Measurements from ENCODE around the gene MAL. TPM values are rescaled to one million over a fixed set of nuclear protein-coding genes. Genes with fewer than 3 reads are reported as not detected.

The MAL gene
- total and polyA plus RNA-seq, 2 of the 13 experiments (the other 11 are each of a cell fraction or from before 2014, with no cell fraction given): not detected

DNA sequence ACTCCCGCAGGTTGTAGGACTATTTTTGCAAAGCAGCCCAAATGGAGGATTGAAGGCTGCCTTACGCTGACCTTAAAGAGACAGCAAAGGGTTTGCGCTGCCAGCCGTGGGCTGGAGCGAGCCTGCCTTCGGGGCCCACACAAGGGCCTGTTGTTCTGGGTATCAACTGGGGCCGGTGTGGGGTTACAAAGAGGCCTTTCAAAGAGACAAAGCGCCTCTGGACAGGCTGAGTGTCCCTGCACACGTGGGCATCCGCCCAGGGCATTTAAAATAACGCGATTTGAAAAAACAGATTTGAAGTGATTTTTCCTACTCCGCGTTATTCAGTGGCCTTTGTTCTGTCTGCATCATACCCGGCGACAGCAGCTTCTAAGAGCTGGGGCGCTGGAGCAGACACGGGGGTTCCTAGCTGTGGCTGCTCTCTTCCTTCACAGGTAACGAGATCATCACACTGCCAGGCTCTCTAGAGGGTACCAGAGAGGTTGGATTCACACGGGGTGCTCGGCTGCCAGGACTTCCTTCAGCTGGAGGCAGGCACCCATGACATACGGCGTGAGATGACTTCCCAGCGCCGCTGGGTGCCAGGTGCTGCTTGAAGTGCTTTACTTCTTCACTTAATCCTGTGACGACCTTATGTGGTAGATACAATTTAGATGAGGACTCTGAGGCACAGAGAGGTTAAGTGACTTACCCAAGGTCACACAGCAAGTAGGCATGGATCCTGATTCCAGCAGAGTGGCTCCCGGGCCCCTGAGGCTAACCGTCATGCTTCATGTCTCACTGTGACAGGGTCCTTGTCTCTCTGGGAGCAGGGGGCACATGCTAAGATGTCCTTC lies 32.2 kb downstream of the MAL start (continued):
- TF ChIP-seq, protein P1, sequence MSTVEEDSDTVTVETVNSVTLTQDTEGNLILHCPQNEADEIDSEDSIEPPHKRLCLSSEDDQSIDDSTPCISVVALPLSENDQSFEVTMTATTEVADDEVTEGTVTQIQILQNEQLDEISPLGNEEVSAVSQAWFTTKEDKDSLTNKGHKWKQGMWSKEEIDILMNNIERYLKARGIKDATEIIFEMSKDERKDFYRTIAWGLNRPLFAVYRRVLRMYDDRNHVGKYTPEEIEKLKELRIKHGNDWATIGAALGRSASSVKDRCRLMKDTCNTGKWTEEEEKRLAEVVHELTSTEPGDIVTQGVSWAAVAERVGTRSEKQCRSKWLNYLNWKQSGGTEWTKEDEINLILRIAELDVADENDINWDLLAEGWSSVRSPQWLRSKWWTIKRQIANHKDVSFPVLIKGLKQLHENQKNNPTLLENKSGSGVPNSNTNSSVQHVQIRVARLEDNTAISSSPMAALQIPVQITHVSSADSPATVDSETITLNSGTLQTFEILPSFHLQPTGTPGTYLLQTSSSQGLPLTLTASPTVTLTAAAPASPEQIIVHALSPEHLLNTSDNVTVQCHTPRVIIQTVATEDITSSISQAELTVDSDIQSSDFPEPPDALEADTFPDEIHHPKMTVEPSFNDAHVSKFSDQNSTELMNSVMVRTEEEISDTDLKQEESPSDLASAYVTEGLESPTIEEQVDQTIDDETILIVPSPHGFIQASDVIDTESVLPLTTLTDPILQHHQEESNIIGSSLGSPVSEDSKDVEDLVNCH (CRISPR knock-in tag; IDR thresholded peaks at IDR 0.05): no peak
- TF ChIP-seq ZNF292 (CRISPR knock-in tag; IDR thresholded peaks at IDR 0.05; ENCODE audit: borderline replicate concordance, low read depth) (no peak; the same call in 1 of the 2 replicates), ZNF205 (CRISPR knock-in tag; IDR thresholded peaks at IDR 0.05) (no peak), ZMYM4 (CRISPR knock-in tag; IDR thresholded peaks at IDR 0.05) (no peak), POLR2G (IDR thresholded peaks at IDR 0.05; ENCODE audit: low read depth, low read length) (0 out of 2 replicates have a peak, but pooled peaks have one; percentile 51), ZNF577 (CRISPR knock-in tag; IDR thresholded peaks at IDR 0.05; ENCODE audit: borderline replicate concordance, low read depth) (no peak), ZNF431 (CRISPR knock-in tag; IDR thresholded peaks at IDR 0.05; ENCODE audit: borderline replicate concordance, low read depth) (no peak), ZNF136 (CRISPR knock-in tag; IDR thresholded peaks at IDR 0.05; ENCODE audit: low read depth) (no peak), HMG20A (CRISPR knock-in tag; IDR thresholded peaks at IDR 0.05; ENCODE audit: borderline replicate concordance) (0 out of 2 replicates have a peak, but pooled peaks have one; percentile 19), MTA1 (CRISPR knock-in tag; IDR thresholded peaks at IDR 0.05; ENCODE audit: borderline replicate concordance) (0 out of 2 replicates have a peak, but pooled peaks have one; percentile 9), MEIS2 (CRISPR knock-in tag; IDR thresholded peaks at IDR 0.05) (no peak), CCAR2 (optimal IDR thresholded peaks at IDR 0.05; ENCODE audit: low read depth, low read length) (no peak), NFE2 (CRISPR knock-in tag; IDR thresholded peaks at IDR 0.05) (no peak), AGO2 (optimal IDR thresholded peaks at IDR 0.05; ENCODE audit: low read depth, low read length) (no peak)
- TF ChIP-seq, protein P2, sequence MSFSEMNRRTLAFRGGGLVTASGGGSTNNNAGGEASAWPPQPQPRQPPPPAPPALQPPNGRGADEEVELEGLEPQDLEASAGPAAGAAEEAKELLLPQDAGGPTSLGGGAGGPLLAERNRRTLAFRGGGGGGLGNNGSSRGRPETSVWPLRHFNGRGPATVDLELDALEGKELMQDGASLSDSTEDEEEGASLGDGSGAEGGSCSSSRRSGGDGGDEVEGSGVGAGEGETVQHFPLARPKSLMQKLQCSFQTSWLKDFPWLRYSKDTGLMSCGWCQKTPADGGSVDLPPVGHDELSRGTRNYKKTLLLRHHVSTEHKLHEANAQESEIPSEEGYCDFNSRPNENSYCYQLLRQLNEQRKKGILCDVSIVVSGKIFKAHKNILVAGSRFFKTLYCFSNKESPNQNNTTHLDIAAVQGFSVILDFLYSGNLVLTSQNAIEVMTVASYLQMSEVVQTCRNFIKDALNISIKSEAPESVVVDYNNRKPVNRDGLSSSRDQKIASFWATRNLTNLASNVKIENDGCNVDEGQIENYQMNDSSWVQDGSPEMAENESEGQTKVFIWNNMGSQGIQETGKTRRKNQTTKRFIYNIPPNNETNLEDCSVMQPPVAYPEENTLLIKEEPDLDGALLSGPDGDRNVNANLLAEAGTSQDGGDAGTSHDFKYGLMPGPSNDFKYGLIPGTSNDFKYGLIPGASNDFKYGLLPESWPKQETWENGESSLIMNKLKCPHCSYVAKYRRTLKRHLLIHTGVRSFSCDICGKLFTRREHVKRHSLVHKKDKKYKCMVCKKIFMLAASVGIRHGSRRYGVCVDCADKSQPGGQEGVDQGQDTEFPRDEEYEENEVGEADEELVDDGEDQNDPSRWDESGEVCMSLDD (CRISPR knock-in tag; IDR thresholded peaks at IDR 0.05; ENCODE audit: borderline replicate concordance): no peak
- TF ChIP-seq, protein P3, sequence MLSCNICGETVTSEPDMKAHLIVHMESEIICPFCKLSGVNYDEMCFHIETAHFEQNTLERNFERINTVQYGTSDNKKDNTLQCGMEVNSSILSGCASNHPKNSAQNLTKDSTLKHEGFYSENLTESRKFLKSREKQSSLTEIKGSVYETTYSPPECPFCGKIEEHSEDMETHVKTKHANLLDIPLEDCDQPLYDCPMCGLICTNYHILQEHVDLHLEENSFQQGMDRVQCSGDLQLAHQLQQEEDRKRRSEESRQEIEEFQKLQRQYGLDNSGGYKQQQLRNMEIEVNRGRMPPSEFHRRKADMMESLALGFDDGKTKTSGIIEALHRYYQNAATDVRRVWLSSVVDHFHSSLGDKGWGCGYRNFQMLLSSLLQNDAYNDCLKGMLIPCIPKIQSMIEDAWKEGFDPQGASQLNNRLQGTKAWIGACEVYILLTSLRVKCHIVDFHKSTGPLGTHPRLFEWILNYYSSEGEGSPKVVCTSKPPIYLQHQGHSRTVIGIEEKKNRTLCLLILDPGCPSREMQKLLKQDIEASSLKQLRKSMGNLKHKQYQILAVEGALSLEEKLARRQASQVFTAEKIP (CRISPR knock-in tag; IDR thresholded peaks at IDR 0.05; ENCODE audit: borderline replicate concordance): no peak
- TF ChIP-seq, protein P4, sequence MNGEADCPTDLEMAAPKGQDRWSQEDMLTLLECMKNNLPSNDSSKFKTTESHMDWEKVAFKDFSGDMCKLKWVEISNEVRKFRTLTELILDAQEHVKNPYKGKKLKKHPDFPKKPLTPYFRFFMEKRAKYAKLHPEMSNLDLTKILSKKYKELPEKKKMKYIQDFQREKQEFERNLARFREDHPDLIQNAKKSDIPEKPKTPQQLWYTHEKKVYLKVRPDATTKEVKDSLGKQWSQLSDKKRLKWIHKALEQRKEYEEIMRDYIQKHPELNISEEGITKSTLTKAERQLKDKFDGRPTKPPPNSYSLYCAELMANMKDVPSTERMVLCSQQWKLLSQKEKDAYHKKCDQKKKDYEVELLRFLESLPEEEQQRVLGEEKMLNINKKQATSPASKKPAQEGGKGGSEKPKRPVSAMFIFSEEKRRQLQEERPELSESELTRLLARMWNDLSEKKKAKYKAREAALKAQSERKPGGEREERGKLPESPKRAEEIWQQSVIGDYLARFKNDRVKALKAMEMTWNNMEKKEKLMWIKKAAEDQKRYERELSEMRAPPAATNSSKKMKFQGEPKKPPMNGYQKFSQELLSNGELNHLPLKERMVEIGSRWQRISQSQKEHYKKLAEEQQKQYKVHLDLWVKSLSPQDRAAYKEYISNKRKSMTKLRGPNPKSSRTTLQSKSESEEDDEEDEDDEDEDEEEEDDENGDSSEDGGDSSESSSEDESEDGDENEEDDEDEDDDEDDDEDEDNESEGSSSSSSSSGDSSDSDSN (CRISPR knock-in tag; IDR thresholded peaks at IDR 0.05): peak; percentile 26

Measured in HepG2 (cell line).